Measurements from ENCODE around the gene PROK1.

GRCh38 chr1:110477967-110478640, 27.2 kb downstream of the PROK1 start:
- TF ChIP-seq CTCF (IDR thresholded peaks at IDR 0.05 in 4 of 5, conservative IDR thresholded peaks at IDR 0.05 in 1 of 5) (no peak), POLR2A (IDR thresholded peaks at IDR 0.05) (no peak)

All from gastrocnemius medialis (tissue), 4 donors.